ENCODE measurements around the gene ITSN2.

Gene ITSN2

GRCh38 chr2:24399434-24400206 lies 39.3 kb upstream of the ITSN2 start:
- no peak for TF ChIP-seq Cebpa-rat (IDR thresholded peaks at IDR 0.05)
- Histone ChIP-seq H3K36me3 (no peaks in the 10 kb centered on the region), H3K27me3 (no peaks in the 10 kb centered on the region), H3K9ac (no peak overlapping the region), H3K4me2 (no peak overlapping the region), H3K27ac (no peak overlapping the region), H3K4me3 (no peak overlapping the region), H3K4me1 (0 out of 20 replicates have a peak, but pooled peaks cover 0 to 3% (median 0%) of the 10 kb centered on the region in 10 experiments), H4K20me1 (no peaks in the 10 kb centered on the region), H3K9me3 (replicated peaks in 1 of 11) (peaks cover 0 to 12% (median 4%) of the 10 kb centered on the region in 11 experiments; a peak in 9 of 22 replicates)

GRCh38 chr2:24394998-24395397 lies 34.7 kb upstream of the ITSN2 start:
- Histone ChIP-seq H3K9me3 (replicated peaks in 1 of 11) (no peaks in the 10 kb centered on the region), H3K4me3 (no peak overlapping the region), H3K4me1 (0 out of 20 replicates have a peak, but pooled peaks cover 0 to 3% (median 0%) of the 10 kb centered on the region in 10 experiments), H3K9ac (no peak overlapping the region), H3K27me3 (no peaks in the 10 kb centered on the region), H3K27ac (no peak overlapping the region), H3K4me2 (no peak overlapping the region), H3K36me3 (no peaks in the 10 kb centered on the region), H4K20me1 (no peaks in the 10 kb centered on the region)
- no peak for TF ChIP-seq Cebpa-rat (IDR thresholded peaks at IDR 0.05)

GRCh38 chr2:24392542-24393059 lies 32.3 kb upstream of the ITSN2 start:
- Histone ChIP-seq H3K27ac (no peak overlapping the region), H3K4me2 (no peak overlapping the region), H3K36me3 (no peaks in the 10 kb centered on the region), H3K4me3 (no peak overlapping the region), H4K20me1 (no peaks in the 10 kb centered on the region), H3K4me1 (0 out of 20 replicates have a peak, but pooled peaks cover 0 to 3% (median 0%) of the 10 kb centered on the region in 10 experiments), H3K9me3 (replicated peaks in 1 of 11) (no peaks in the 10 kb centered on the region), H3K27me3 (no peaks in the 10 kb centered on the region), H3K9ac (no peak overlapping the region)
- no peak for TF ChIP-seq Cebpa-rat (IDR thresholded peaks at IDR 0.05)

GRCh38 chr2:24385366-24385765 lies 25.0 kb upstream of the ITSN2 start:
- Histone ChIP-seq H3K27ac (no peak overlapping the region), H3K9ac (no peak overlapping the region), H3K4me2 (no peak overlapping the region), H3K27me3 (no peaks in the 10 kb centered on the region), H4K20me1 (no peaks in the 10 kb centered on the region), H3K36me3 (no peaks in the 10 kb centered on the region), H3K4me3 (no peak overlapping the region), H3K4me1 (peaks cover 0 to 7% (median 0%) of the 10 kb centered on the region in 10 experiments; a peak in 1 of 20 replicates), H3K9me3 (replicated peaks in 1 of 11) (no peaks in the 10 kb centered on the region)
- TF ChIP-seq Cebpa-rat (IDR thresholded peaks at IDR 0.05) = no peak

- Histone ChIP-seq H3K27ac (no peak overlapping the region), H3K36me3 (no peaks in the 10 kb centered on the region), H3K4me3 (no peak overlapping the region), H3K9me3 (replicated peaks in 1 of 11) (no peaks in the 10 kb centered on the region), H3K4me2 (no peak overlapping the region), H3K4me1 (peaks cover 0 to 7% (median 0%) of the 10 kb centered on the region in 10 experiments; a peak in 1 of 20 replicates), H3K27me3 (no peaks in the 10 kb centered on the region), H4K20me1 (no peaks in the 10 kb centered on the region), H3K9ac (no peak overlapping the region)
- no peak for TF ChIP-seq Cebpa-rat (IDR thresholded peaks at IDR 0.05)
Observed at GRCh38 chr2:24382363-24383073, 22.2 kb upstream of the ITSN2 start.

- no peak overlapping the region for H3K4me3 ChIP-seq
- H3K27me3 ChIP-seq = no peaks in the 10 kb centered on the region
- H4K20me1 ChIP-seq = no peaks in the 10 kb centered on the region
- no peak overlapping the region for H3K4me2 ChIP-seq
- H3K36me3 ChIP-seq = no peaks in the 10 kb centered on the region
- no peak for TF ChIP-seq Cebpa-rat (IDR thresholded peaks at IDR 0.05)
- no peaks in the 10 kb centered on the region for H3K9me3 ChIP-seq (replicated peaks in 1 of 11)
- no peak overlapping the region for H3K27ac ChIP-seq
- peaks cover 0 to 7% (median 0%) of the 10 kb centered on the region in 10 experiments; a peak in 1 of 20 replicates for H3K4me1 ChIP-seq
- H3K9ac ChIP-seq = peak overlapping the region in 1 of 11 experiments; percentile 9; a peak in 1 of 22 replicates
Observed at GRCh38 chr2:24380820-24381219, 20.5 kb upstream of the ITSN2 start.

- Histone ChIP-seq H3K9ac (no peak overlapping the region), H3K4me1 (no peaks in the 10 kb centered on the region), H3K36me3 (no peaks in the 10 kb centered on the region), H3K4me2 (no peak overlapping the region), H3K4me3 (no peak overlapping the region), H3K27me3 (no peaks in the 10 kb centered on the region), H3K27ac (no peak overlapping the region), H4K20me1 (no peaks in the 10 kb centered on the region), H3K9me3 (replicated peaks in 1 of 11) (no peaks in the 10 kb centered on the region)
- TF ChIP-seq Cebpa-rat (IDR thresholded peaks at IDR 0.05) = no peak
Observed at GRCh38 chr2:24375349-24376087, 15.2 kb upstream of the ITSN2 start.

GRCh38 chr2:24374301-24374700 lies 14.0 kb upstream of the ITSN2 start:
- TF ChIP-seq Cebpa-rat (IDR thresholded peaks at IDR 0.05) = no peak
- H3K36me3 ChIP-seq = no peaks in the 10 kb centered on the region
- no peaks in the 10 kb centered on the region for H4K20me1 ChIP-seq
- no peaks in the 10 kb centered on the region for H3K4me1 ChIP-seq
- H3K4me3 ChIP-seq = no peak overlapping the region
- H3K9me3 ChIP-seq (replicated peaks in 1 of 11) = no peaks in the 10 kb centered on the region
- no peak overlapping the region for H3K9ac ChIP-seq
- no peaks in the 10 kb centered on the region for H3K27me3 ChIP-seq
- no peak overlapping the region for H3K27ac ChIP-seq
- H3K4me2 ChIP-seq = no peak overlapping the region

- H3K27me3 ChIP-seq = no peaks in the 10 kb centered on the region
- peaks cover 0 to 3% (median 0%) of the 10 kb centered on the region in 10 experiments; a peak in 1 of 20 replicates for H3K4me1 ChIP-seq
- no peaks in the 10 kb centered on the region for H3K9me3 ChIP-seq (replicated peaks in 1 of 11)
- H3K4me3 ChIP-seq = no peak overlapping the region
- no peak overlapping the region for H3K27ac ChIP-seq
- H3K4me2 ChIP-seq = no peak overlapping the region
- no peak overlapping the region for H3K9ac ChIP-seq
- no peaks in the 10 kb centered on the region for H4K20me1 ChIP-seq
- no peak for TF ChIP-seq Cebpa-rat (IDR thresholded peaks at IDR 0.05)
- H3K36me3 ChIP-seq = no peaks in the 10 kb centered on the region
Observed at GRCh38 chr2:24372033-24372432, 11.7 kb upstream of the ITSN2 start.
